ENCODE results near the gene MBIP.
"Not testable (repeated sequence)": the region's sequence is repeated elsewhere in the genome, so short reads cannot be mapped to it uniquely, and the experiment has no call there.

Gene MBIP, protein sequence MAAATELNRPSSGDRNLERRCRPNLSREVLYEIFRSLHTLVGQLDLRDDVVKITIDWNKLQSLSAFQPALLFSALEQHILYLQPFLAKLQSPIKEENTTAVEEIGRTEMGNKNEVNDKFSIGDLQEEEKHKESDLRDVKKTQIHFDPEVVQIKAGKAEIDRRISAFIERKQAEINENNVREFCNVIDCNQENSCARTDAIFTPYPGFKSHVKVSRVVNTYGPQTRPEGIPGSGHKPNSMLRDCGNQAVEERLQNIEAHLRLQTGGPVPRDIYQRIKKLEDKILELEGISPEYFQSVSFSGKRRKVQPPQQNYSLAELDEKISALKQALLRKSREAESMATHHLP

DNA sequence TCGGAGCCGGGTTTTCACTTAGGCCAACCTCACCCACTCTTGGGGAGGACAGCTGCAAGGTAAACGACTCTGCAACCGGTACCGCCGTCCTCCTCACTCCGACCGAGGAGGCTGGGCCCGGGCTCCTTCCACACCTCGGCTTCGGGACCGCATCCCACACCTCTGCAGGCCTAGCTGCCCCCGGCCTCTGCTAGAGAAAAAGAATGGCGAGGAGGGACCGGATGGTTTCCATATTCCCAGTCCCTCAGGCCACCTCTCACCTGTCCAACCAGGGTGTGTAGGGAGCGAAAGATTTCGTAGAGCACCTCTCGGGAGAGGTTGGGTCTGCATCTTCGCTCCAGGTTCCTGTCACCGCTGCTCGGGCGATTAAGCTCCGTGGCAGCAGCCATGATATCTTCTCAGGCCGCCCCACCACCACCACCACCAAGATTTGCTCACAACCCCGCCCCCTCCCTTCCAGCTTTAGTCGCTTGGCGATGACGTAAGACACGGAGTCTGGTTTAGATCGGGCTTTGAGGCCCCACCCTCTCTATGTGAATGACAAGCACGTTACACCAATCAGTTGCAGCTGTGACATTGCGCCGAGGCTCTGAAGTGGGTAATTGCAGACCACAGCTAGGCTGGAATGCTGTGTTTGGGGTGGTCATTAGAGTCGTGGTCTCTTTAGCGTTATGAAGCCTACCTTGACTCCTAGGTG, at the start of gene MBIP:
TSS of gene MBIP (minus strand) at position 438 of the 697 bp plus-strand sequence. CDS start at position 389, 49 bp downstream.
- DNase-seq (ENCODE audit: low read depth) = peak; percentile 80

DNA sequence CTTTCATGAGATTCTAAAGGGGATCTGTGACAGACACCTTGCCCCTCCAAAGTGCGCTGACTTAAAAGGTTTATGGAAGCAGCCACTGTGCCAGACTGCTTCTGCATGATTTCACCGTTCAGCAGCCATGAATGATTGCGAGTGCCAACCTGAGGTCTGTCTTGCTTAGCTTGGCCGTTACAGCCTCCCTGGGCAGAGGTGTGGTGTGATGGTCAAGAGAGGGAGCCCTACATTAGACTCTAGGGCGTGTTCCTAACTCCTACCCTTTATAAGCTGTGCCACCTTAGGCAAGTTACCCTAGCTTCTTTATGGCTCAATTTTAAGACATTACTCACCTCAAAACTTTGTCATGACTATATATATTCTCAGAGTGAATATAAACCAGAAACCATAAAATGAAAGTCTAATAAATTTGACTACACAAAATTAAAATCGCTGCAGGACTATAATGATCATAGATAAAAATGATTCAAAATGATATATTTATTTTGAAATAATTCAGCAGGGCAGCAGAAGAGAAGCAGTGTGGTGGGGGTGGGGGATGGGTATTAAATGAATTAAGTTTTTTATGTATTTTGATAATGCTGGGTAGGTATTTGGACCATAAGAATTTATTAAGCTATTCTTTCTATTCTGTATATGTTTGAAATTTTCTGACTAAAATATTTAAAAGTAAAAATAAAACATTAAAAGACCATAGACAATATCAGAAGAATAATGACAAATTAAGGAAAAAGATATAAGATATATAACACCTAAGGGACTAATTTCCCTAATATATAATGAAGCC, 47.7 kb upstream of the MBIP start:
- DNase-seq (ENCODE audit: low read depth) = no peak

GRCh38 chr14:36365766-36366165, 45.3 kb upstream of the MBIP start:
- no peak for DNase-seq (ENCODE audit: low read depth)

DNA sequence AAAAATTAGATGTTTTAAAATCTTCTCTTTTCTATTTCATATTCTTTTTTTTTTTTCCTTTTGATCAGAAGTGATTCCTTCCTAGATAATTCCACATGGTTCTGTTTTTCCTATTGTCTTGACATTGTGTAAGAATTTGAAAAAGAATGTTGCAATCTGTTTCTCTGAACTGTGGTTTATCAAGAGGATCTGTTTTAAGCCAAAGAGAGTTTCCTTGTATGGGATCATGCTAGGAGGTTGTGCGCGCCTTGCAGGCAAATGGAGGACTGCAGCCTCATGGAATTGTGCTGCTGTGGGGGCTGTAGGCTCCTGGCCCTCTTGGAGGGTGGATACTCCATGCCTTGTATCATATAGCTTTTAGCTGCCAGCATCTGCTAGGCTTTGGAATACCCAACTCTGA, 43.3 kb upstream of the MBIP start:
- no peak for DNase-seq (ENCODE audit: low read depth)

DNA sequence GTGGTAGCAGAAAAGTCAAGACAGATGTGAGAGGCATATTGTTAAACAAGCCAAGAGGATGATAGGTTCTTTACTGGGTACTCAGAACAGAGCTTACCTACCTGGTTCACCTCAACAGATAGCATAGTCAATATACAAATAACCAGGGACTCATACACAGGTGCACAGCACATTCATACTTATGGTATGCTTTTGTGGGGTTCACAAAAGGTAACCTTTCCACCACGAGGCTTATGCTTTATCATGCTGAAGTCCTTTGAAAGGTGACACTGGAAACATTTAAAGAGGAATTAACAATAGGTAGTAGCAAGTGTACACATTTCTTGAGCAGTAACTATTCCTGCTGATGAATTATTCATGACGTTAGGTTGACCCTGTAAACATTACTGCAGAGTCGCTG, 42.2 kb upstream of the MBIP start:
- DNase-seq (ENCODE audit: low read depth) = no peak

DNA sequence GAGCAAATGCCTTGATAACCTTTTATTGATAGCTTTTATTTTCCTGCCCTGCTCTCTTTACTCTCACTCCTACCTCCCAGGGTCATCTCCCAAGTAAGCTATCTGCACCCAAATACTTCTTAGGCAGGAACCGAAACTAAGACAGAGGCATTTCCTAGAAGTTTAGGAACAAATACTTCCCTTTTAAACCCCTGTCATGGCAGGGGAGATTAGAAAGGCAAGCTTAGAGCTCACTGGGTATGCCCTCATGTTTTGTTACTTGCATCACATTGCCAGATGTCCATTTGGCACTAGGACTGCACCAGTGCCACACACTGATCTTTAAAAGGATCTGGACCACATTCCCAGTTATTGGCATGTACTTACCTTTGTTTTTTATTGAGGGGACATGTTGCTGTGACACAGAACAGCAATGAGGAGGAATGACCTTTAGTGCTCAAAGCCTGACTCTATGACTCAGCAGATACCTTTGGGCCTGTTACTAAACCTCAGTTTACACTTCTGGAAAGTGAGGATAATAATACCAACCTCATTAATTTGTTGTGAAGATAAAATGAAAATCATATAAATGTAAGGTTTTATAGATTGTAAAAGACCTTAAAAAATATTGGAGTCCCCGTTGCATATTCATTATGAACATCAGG, 40.9 kb upstream of the MBIP start:
- no peak for DNase-seq (ENCODE audit: low read depth)

GRCh38 chr14:36356862-36357261, 36.4 kb upstream of the MBIP start:
- DNase-seq (ENCODE audit: low read depth) = no peak

DNA sequence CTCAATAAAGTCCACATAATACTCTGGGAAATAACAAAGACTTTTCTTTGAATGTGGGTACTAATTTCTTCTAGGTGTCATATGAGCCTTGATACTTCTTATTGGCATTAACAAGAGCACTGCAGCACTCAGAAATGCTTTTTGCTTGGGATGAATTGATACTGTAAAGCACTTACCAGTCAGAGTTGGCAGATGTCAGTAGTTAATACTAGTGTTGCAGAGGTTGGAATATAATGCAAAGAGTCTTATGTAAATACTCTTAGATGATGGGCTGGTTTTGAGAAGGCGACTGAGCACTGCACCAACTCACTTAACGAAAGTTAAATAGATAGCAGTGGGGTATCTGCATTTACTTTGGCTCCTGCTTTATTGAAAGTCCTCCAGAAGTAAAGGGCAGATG, 25.6 kb upstream of the MBIP start:
- no peak for DNase-seq (ENCODE audit: low read depth)

GRCh38 chr14:36344211-36344610, 23.8 kb upstream of the MBIP start:
- no peak for DNase-seq (ENCODE audit: low read depth)

DNA sequence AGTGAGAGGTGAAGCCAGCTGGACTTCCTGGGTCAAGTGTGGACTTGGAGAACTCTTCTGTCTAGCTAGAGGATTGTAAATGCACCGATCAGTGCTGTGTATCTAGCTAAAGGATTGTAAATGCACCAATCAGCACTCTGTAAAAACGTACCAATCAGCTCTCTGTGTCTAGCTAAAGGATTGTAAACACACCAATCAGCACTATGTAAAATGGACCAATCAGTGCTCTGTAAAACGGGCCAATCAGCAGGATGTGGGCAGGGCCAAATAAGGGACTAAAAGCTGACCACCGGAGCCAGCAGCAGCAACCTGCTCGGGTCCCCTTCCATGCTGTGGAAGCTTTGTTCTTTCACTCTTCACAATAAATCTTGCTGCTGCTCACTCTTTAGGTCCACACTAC, 21.4 kb upstream of the MBIP start:
- DNase-seq (ENCODE audit: low read depth) = not testable (repeated sequence)

- DNase-seq (ENCODE audit: low read depth) = no peak
Measured at GRCh38 chr14:36340276-36340890, 19.9 kb upstream of the MBIP start.

GRCh38 chr14:36339816-36340215, 19.4 kb upstream of the MBIP start:
- no peak for DNase-seq (ENCODE audit: low read depth)

DNA sequence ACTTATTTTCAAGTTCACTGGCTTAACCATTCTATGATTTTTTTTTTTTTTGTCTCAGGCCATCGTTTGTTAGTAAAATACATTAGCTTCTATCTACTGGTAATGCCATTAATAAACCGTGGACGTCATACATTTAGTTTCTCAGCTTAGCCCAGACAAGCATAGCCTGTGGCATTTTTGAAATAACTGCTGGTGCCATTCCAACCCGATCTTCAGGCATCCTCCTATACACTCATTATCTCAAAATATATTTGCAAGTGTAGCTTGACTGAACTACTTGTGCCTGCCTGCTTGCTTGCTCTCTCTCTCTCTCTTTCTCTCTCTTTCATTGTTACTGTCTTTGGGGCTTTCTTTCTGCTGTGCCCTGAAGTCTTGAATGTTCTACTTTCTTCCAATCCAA, 12.7 kb upstream of the MBIP start:
- DNase-seq (ENCODE audit: low read depth) = no peak

- DNase-seq (ENCODE audit: low read depth) = not testable (repeated sequence)
Measured at GRCh38 chr14:36327573-36327972, 7.1 kb upstream of the MBIP start.

GRCh38 chr14:36325853-36326252, 5.4 kb upstream of the MBIP start:
- no peak for DNase-seq (ENCODE audit: low read depth)

- DNase-seq (ENCODE audit: low read depth) = no peak
Measured at GRCh38 chr14:36324897-36325296, 4.5 kb upstream of the MBIP start.

- DNase-seq (ENCODE audit: low read depth) = no peak
Measured at GRCh38 chr14:36320897-36321381, 502 bp upstream of the MBIP start.

DNA sequence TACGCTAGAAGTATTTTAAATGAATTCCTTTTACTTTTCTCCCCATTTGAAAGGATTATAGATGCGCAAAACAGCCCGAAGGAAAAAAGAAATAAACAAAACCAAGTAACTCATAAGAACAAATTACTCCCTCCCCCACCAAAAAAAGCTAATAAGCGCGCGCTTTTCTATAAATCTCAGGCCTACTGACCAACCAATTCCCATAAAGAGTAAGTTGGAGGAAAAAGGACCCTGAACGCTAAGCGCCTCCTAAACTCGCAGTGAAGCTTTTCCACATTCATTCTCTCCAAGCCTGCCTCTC, 588 bp downstream of the MBIP start:
- no peak for DNase-seq (ENCODE audit: low read depth)

- DNase-seq (ENCODE audit: low read depth) = no peak
Measured at GRCh38 chr14:36317650-36318049, 2.8 kb downstream of the MBIP start.

DNA sequence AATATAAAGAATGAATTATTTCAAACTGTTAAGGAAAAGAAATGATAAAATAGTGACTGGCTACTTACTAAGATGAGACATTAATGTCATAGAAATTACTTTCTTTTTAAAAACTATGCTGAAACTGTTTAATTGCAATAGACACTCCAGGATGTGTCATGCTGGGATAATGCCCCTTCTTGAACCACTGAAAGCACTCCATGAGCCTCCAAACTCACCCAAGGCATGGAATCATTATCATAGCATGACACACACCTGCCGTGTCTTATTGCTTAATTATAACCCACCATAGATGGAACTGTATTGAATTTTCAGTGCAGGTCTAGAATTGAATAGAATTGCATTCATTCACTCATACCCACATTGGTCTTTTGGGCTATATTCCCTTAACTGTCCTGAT, 4.3 kb downstream of the MBIP start:
- DNase-seq (ENCODE audit: low read depth) = no peak

DNA sequence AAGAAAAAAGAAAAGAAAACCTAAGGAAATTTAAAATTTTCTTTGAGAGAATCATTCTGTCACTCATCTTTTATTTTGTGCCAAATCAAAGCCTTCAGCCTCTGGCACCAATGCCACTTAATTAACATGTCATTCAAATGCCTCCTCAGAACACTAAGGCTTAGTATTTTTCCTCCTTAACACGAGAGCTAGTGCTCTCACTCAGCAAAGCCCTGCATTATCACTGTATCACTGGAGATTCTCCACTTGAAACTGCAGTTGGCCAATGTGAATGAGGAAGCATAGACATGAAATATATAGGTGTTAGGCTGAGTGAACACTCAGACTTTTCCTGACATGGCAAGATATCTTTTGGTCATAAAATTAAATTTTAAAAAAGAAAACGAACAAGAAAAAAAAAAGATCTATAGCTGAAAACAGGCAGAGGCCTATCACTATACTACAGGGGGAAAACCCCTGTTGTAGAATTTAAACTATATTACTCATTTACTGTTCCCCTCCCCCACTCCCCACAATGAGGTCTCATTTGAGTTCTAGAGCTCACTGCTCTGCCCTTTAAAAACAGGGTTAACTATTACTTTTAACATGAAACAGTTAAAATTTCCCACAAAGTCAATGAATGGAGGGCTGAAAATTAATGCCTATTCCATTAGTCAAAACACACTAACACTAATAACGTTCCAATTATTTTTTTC, 5.1 kb downstream of the MBIP start:
- DNase-seq (ENCODE audit: low read depth) = peak; percentile 7
